Measurements from ENCODE around the gene THSD4.

GRCh38 chr15:71207141-71207540 lies 91.9 kb downstream of the THSD4 start:
- TF ChIP-seq CTCF (IDR thresholded peaks at IDR 0.05) (no peak), POLR2A (IDR thresholded peaks at IDR 0.05) (no peak), POLR2AphosphoS5 (IDR thresholded peaks at IDR 0.05) (no peak)

Measured in upper lobe of left lung (tissue), 4 donors.